ENCODE results near the gene PHF20. TPM values are rescaled to one million over a fixed set of nuclear protein-coding genes. Genes with fewer than 3 reads are reported as not detected.

Gene PHF20
- polyA plus RNA-seq, 1 donor (not counting 4 experiments of a cell fraction or from before 2014, with no cell fraction given): 31.9 TPM

GRCh38 chr20:35741892-35742740 lies 29.7 kb upstream of the PHF20 start, which contains the start of gene RBM39:
RBM39 (minus strand) TSS chr20:35742260; CDS start chr20:35740874, 1,386 bp downstream.
- dilution Hi-C loops (cut with MboI; ENCODE audit: extremely low pct_ligation_motif_present, low sequenced_read_pairs): no loop called here
- H3K27ac ChIP-seq (ENCODE audit: control insufficient read depth, insufficient read depth, low read length): peak within 1 kb of the TSS; percentile 98

DNA sequence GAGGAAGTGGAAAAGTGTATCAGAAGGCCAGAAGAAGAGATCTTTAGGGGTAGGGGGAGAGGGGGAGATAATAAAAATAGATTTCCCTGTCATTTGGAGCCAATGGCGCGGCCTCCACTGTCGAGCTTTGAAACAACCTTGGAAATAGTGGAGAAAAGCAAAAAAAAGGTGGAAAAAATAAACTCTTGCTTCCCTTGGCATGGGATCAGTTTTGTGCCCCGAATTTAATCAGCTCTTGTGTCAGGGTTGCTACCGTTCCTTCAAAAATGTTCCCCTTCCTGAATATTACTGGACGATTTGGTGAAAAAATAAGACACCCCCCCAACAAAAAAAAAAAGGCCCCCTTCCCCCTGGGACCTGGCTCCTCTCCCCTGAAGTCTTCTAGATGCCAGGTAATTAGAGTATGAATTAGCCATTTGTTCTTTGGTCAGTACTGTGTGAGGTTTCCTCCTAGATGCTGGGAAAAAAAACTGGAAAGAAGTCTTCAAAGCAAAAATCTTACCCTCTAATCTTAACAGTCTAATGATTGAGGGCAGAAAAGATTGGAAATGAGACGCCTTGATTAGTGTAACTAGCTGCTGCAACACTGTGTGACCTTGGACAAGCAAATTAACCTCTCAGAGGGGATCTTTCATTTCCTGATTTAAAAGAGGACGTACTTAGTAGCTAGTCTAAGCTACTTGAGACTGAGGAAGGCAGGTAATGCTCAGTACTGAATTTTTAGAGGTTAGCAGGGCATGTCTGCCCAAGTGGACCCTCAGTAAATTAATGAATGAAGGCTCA lies 28.9 kb upstream of the PHF20 start:
- FAIRE-seq (no peak), DNase-seq (ENCODE audit: low read depth, low spot score) (no peak)
- Histone ChIP-seq H3K4me3 (ENCODE audit: control insufficient read depth in 2 of 3, extremely low read depth in 1 of 3, insufficient read depth in 2 of 3, low read depth in 1 of 3, low read length in 3 of 3) (peak overlapping the region; percentile 72 to 87 (median 85)), H3K27me3 (ENCODE audit: control insufficient read depth, extremely low read depth, insufficient read depth, low read length) (no peaks in the 10 kb centered on the region), H3K9me1 (ENCODE audit: control insufficient read depth, extremely low read depth, insufficient read depth, low read length) (peaks cover 6% of the 10 kb centered on the region), H3K4me1 (ENCODE audit: control insufficient read depth, extremely low read depth, insufficient read depth, low read length) (peaks cover 39% of the 10 kb centered on the region), H2AFZ (ENCODE audit: control insufficient read depth, low read length) (no peak overlapping the region), H3K9ac (ENCODE audit: control insufficient read depth, extremely low read depth, insufficient read depth, low read length) (peak overlapping the region; percentile 99), H3K79me2 (ENCODE audit: control insufficient read depth, insufficient read depth, low read length) (peaks cover 43% of the 10 kb centered on the region), H3K27ac (ENCODE audit: control insufficient read depth, insufficient read depth, low read length) (peak overlapping the region; percentile 98), H3K4me2 (ENCODE audit: control insufficient read depth, extremely low read depth, insufficient read depth, low read depth, low read length) (peak overlapping the region; percentile 95), H4K20me1 (ENCODE audit: control insufficient read depth, extremely low read depth, insufficient read depth, low read length) (peaks cover 24% of the 10 kb centered on the region), H3K9me3 (ENCODE audit: control insufficient read depth, low read depth, low read length) (no peaks in the 10 kb centered on the region), H3K36me3 (ENCODE audit: control insufficient read depth in 2 of 2, extremely low read depth in 1 of 2, insufficient read depth in 2 of 2, low read length in 2 of 2) (peaks cover 4 to 24% of the 10 kb centered on the region in 2 experiments)
- dilution Hi-C loops (cut with MboI; ENCODE audit: extremely low pct_ligation_motif_present, low sequenced_read_pairs): no loop called here
- no peak for TF ChIP-seq EZH2 (IDR thresholded peaks at IDR 0.05; ENCODE audit: low read length)
- TF ChIP-seq, protein P1, sequence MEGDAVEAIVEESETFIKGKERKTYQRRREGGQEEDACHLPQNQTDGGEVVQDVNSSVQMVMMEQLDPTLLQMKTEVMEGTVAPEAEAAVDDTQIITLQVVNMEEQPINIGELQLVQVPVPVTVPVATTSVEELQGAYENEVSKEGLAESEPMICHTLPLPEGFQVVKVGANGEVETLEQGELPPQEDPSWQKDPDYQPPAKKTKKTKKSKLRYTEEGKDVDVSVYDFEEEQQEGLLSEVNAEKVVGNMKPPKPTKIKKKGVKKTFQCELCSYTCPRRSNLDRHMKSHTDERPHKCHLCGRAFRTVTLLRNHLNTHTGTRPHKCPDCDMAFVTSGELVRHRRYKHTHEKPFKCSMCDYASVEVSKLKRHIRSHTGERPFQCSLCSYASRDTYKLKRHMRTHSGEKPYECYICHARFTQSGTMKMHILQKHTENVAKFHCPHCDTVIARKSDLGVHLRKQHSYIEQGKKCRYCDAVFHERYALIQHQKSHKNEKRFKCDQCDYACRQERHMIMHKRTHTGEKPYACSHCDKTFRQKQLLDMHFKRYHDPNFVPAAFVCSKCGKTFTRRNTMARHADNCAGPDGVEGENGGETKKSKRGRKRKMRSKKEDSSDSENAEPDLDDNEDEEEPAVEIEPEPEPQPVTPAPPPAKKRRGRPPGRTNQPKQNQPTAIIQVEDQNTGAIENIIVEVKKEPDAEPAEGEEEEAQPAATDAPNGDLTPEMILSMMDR (optimal IDR thresholded peaks at IDR 0.05 in 1 of 3, IDR thresholded peaks at IDR 0.05 in 1 of 3, conservative IDR thresholded peaks at IDR 0.05 in 1 of 3; ENCODE audit: extremely low read depth in 1 of 3, insufficient read depth in 2 of 3, low read length in 3 of 3): no peak

More at GRCh38 chr20:35741892-35742740, 29.7 kb upstream of the PHF20 start, which contains the start of gene RBM39:
- H3K4me2 ChIP-seq (ENCODE audit: control insufficient read depth, extremely low read depth, insufficient read depth, low read depth, low read length): peak within 1 kb of the TSS; percentile 95
- TF ChIP-seq EZH2 (IDR thresholded peaks at IDR 0.05; ENCODE audit: low read length): no peak
- TF ChIP-seq, protein P1 (optimal IDR thresholded peaks at IDR 0.05 in 1 of 3, IDR thresholded peaks at IDR 0.05 in 1 of 3, conservative IDR thresholded peaks at IDR 0.05 in 1 of 3; ENCODE audit: extremely low read depth in 1 of 3, insufficient read depth in 2 of 3, low read length in 3 of 3): peak; percentile 27 to 51 (median 30)
- H3K27me3 ChIP-seq (ENCODE audit: control insufficient read depth, extremely low read depth, insufficient read depth, low read length): no peaks in the 10 kb centered on the region
- FAIRE-seq (peak; percentile 61), DNase-seq (ENCODE audit: low read depth, low spot score) (peak; percentile 100)
- H3K9ac ChIP-seq (ENCODE audit: control insufficient read depth, extremely low read depth, insufficient read depth, low read length): peak within 1 kb of the TSS; percentile 99
- H3K4me3 ChIP-seq (ENCODE audit: control insufficient read depth in 2 of 3, extremely low read depth in 1 of 3, insufficient read depth in 2 of 3, low read depth in 1 of 3, low read length in 3 of 3): peak within 1 kb of the TSS; percentile 85 to 87 (median 86)
- H3K4me1 ChIP-seq (ENCODE audit: control insufficient read depth, extremely low read depth, insufficient read depth, low read length): peaks cover 39% of the 10 kb centered on the region
- H3K9me1 ChIP-seq (ENCODE audit: control insufficient read depth, extremely low read depth, insufficient read depth, low read length): peaks cover 6% of the 10 kb centered on the region
- H3K9me3 ChIP-seq (ENCODE audit: control insufficient read depth, low read depth, low read length): no peaks in the 10 kb centered on the region
- peaks cover 51% of the 10 kb centered on the region for H3K79me2 ChIP-seq (ENCODE audit: control insufficient read depth, insufficient read depth, low read length)
- peaks cover 24% of the 10 kb centered on the region for H4K20me1 ChIP-seq (ENCODE audit: control insufficient read depth, extremely low read depth, insufficient read depth, low read length)
- H2AFZ ChIP-seq (ENCODE audit: control insufficient read depth, low read length): no peak within 1 kb of the TSS
- H3K36me3 ChIP-seq (ENCODE audit: control insufficient read depth in 2 of 2, extremely low read depth in 1 of 2, insufficient read depth in 2 of 2, low read length in 2 of 2): peaks cover 4 to 24% of the 10 kb centered on the region in 2 experiments
